Astrocyte of the hippocampus (primary cell): ENCODE measurements around the gene PLCB1.

Experiments used
- DNase-seq: peaks from one replicate; pipeline ENCODE4 v3.0.0; 2011; ENCODE audit warnings: low read depth, low spot score

The PLCB1 gene

DNA sequence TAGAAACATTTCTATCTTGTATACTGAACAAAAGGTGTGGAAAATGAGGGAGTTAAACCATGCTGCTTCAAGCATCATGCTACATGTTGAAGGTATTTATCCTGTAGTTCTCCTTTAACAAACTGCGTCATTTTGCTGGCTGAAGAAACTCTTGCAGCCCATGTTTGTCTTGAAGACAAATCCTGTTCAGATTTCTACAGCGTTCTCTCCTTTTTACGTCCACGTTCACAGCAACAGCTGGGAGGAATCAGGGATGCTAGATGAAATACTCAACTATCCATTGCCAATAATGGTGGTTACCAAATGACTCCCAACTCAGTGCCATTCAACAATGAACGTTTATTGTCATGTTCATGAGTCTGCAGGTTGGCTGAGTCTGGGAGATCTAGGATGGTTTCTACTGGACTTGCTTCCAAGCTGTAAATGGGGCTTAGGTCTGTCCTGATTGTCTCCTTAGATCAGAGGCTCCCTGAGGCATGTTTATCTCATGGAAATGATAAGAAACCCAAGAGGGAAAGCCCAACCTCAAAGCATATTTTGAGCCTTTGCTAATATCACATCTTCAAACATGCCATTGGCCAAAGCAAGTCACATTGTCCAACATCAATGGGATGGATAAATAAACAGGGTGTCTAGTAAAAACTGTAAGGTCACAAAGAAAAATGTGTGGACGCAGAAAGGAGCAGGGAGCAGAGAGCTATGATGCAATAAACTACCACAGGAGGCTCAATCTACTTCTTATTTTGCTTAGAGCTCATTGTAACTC, 2.7 kb upstream of the PLCB1 start:
- no peak for DNase-seq

DNA sequence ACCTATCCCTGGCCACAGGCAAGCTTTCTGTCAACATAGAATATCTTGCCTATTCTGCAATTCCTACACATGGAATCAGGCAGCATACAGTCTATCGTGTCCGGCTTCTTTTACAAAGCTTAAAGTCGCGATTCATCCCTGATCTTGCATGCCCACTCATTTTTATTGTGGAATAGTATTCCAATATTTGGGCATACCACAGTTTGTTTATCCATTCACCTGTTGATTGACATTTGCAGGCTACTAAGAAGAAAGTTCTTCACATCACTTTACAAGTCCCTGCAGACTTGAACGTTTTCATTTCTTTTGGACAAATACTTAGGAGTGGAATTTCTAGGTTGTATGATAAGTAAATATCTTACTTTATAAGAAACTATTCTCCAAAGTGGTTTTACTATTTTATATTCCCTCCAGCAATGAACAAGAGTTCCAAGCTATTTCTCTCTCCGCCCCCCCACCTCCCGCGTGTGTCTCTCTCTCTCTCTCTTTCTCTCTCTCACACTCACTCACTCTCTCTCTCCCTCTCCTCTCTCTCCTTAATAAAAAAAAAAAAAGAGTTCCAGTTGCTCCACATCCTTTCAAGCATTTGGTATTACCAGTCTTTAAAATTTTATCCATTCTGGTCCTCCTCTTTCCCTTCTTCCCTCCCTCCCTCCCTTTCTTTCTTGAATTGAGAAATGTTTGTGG, 1.1 kb upstream of the PLCB1 start:
- DNase-seq: no peak

DNA sequence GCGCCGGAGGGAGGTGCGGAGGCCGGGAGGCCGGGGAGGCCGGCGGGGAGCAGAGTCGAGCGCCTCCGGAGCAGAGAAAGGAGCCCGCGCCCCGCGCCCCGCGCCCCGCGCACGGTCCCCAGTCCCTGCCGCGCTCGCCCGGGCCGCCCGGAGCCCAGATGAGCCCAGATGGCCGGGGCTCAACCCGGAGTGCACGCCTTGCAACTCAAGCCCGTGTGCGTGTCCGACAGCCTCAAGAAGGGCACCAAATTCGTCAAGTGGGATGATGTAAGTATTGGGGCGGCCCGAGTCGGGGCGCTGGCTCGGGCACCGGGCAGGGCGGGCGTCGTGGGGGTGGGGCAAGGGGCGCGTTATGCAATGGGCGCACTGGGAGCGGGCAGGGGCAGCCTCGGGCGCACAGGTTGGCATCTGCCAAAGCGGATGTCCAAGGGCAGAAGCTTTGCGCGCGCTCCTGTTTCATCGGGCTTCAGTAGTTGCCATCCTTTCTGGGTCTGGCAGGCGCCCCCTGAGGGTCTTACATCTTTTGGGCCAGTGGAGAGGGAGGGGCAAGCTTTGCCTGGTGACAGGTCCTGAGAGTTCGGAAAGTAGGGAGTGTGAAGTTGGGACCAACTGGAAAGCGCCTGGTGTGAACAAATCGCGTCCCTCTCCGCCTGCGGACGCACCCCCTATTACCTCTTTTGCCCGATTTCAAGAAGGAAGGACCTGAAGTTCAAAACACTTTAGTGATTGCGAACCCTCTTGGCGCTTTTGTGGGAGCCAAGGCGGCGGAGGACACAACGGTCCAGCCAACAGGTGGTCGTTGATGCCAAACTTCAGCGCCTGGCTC, 631 bp downstream of the PLCB1 start:
- DNase-seq: no peak

DNA sequence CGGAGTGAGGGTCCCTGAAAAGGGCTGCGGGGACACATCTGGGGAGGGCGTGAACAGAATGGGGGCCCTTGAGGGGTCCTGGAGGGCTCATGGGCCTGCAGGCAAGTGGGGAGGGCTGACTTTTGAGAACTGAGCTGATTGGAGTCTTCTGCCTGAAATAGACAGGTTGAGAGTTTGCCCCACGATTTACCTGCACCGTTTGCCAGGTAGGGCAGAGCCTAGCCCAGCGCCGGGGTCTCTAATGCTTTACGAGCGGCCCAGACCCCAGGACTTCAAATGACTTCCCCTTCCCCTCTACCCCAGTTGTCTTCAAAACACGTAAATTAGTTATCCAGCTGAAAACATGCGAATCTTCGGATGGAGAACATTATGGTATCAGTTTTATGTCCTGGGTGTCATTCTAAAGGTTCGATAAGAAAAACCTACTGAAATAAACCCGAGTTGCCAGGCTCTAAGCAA, 1.3 kb downstream of the PLCB1 start:
- DNase-seq: no peak

DNA sequence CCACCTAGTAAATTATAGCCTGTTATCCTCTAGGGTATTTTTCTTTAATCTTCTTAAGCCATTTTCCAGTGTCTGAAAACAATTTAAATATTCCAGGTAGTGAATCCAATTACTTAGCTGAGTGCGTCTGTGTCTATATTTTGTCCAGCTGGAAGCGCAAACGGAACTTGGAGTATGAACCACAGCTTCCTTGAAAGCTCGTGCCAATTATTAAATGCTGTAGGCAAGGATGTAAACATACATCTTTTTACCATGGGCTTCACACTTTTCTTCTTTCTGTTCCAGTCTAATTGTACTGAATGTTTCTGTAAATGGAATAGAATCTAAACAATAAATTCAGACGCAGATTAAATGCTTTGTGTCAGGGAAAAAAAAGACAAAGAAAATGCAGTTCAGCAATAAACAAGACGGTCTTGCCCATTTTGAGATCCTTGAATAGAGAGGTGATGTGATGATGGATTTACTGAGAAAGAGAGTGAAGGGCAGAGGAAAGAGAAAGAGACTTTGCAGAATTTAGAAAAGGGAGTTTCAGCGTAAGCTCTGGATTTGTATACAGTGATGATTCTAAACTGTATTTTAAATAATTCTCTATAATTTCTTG, 1.9 kb downstream of the PLCB1 start:
- no peak for DNase-seq

DNA sequence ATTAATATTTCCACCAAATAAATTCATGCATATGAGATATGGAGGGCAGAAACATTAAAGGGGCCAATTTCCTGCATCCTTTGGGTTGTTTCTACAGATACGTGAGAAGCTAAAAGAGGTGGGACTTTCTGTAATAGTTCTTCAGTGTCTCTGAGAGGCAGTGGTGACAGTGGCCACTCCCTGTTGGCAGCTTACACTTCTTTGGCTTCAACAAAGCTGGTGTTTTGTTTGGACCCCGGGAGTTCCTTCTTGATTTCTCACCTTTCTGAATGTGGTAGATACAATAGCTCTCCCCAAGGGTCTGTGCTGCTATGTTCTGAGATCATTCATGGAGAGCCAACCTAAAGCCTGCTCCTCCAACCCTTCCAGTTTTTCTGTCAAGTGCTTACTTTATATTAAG, 7.8 kb downstream of the PLCB1 start:
- no peak for DNase-seq

DNA sequence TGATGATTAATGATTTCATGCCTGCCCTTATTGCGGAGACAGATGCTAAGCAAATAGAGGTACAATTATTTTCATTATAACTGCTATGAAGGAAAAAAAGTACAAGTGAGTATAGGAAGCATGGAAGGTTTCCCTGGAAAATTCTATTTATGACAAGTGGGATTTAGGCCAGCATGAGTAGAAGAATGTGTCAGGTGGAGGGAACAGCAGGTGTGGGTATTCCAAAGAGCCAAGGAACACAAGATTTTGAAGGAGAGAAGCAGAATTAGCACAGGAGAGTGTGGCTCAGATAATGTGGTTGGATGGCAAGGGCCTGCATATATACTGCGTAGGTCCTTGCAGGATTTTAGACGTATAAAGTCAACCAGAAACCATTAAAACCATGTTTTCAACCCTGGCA, 11.4 kb downstream of the PLCB1 start:
- DNase-seq: no peak

DNA sequence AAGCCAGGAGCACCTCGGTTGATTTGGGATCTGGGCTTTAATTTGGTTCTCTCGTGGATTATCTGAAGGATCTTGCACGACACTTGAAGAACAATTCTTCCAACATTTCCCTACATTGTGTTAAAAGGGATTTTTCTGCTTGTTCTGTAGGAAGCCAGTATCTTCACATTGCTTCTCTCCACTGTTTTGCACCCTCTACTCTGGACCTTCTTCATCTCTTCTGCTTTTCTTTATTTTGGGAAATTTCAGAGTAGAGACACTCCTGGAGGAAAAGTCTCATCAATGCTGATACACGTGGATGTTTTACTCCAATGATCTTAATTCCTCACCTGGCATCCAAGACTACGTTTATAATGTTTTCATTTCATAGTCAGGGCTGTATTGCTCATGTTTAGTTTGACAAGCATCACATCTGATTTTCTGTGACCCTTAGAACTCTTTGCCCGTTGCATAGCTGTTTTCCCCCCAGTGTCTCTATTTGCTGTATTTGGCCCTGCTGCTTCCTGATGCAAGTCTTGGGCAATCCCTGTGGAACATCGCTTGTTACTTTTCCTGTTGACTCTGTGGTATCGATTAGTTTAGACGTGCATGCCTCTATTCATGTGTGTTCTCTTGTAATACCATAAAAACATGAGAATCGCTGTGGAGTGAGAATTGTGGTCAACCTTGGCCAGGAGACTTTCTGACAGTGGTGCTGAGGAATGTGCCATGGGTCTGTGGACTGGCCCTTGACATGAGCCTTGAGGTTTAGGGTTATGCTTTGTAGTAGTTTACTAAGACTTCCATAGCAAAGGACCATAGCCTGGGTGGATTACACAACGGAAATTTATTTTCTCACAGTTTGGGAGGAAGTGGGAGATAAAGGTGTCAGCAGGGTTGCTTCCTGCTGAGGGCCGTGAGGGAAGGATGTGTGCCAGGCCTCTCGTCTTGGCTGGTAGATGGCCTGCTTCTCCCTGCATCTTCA, 12.5 kb downstream of the PLCB1 start:
- peak; percentile 70 for DNase-seq

DNA sequence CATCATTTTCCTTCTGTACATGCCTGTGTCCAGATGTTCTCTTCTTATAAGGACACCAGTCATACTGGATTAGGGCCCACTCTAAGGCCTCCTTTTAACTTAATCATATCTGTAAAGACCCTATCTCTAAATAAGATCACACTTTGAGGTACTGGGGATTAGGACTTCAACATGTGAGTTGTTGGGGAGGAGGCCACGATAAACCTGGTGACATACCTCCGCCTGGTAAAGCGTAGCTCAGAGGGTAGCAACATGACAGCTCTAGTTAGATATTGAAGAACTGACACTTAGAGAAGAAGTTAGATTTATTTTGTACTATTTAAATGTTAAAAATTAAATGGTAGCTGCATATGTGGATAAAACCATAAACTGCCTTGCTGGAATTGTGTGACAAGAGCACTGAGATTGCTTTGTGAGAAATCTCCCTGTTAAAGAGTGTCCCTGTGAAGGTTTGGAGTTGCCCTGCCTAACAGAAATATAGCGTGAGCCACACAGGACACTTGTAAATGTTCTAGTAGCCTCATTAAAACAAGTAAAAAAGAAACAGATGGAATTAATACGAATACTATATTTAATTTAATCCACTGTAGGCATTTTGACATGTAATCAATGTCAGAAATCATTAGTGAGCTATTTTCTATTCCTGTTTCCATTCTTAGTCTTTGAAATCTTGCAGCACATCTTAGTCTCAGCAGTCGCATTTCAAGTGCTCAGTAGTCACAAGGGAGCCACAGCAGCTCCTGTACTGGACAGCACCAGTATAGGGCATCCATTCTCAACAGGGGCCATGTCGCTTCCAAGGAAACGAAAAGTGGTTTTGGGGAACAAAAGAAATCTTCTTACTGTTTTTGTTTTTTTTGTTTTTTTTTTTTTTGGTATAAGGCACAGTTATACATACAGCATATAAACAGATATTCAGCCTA, 13.4 kb downstream of the PLCB1 start:
- no peak for DNase-seq

DNA sequence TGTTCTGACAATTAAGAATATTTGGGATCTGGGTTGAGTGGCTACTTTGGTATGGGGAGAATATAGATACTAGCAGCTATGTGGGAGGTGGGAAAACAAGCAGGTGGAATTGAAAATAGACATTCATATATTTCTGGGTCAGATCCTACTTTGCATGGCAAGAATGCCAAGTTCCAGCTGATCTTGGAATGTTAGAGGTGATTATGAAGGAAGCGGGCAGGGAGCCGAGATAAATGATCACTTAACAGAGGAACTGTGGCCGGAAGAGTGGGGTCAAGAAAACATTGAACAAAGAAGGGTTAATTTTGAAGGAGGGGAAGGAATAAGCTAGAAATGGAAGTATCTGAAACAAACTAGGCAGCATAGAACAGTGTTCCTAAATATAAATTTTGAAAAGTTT, 15.4 kb downstream of the PLCB1 start:
- no peak for DNase-seq

DNA sequence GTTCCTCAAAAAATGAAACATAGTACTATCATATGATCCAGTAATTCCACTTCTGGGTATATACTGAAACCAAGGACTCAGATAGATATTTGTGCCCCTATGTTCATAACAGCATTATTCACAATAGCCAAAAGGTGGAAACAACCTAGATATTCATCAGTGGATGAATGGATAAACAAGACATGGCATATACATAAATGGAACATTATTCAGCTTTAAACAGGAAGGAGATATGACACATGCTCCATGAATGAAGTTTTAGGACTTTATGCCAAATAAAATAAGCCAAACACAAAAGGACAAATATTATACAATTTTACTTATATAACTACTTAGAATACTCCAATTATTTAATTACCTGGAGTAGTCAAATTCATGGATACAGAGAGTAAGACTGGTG, 16.4 kb downstream of the PLCB1 start:
- no peak for DNase-seq

DNA sequence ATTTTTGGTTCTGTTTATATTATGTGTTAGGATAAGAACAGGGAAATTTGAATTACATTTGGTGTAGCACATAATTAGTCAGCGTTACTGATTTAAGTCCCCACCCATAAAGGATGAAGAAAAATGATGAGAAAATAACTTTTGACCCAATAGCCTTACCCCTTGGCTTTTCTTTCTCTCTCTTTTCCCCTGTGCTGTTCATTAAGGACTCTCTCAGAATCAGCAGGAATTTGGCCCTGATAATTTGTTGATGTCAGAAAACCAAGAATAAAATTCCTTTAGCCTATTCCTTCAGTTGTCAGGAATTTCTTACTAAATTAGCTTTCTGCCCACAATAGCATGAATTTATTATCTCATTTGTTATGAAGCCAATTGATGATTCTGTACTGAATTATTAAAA, 18.5 kb downstream of the PLCB1 start:
- DNase-seq: peak; percentile 11

DNA sequence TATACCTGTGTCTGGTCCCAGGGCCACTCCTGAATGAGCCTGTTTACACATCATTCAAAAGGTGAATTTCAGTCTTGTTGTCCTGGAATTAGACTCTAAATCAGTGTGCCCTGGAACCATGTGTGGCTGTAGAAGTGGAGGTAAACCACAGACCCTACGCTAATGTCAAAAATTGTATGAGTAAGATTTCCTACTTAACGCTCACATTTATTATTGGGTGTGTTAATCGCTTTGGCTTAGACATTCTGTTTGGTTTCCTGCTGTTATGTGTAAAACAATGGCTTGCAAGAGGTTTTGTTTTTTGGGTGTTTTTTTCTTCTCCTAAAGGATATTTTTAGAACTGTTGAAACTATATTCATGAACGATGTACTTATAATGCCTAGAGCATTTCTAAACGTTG, 19.3 kb downstream of the PLCB1 start:
- DNase-seq: no peak

DNA sequence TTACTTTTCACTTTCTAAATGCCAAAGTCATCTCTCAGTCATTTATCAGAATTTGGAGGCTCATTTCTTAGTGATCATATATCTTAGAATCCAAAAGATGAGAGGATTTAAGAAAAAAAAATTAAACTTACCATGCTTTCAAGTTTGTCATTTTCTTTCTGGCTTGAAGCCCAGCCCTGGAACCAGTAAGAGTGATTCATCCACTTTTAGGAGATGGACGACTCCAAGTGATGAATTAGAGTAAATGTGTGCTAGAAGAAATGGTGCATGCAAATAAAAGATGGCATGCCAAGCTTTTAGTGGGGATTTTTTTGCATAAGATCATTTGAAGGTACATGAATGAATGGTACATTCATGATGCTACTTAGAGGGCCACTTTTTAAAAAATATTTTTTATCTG, 20.1 kb downstream of the PLCB1 start:
- DNase-seq: peak; percentile 35

DNA sequence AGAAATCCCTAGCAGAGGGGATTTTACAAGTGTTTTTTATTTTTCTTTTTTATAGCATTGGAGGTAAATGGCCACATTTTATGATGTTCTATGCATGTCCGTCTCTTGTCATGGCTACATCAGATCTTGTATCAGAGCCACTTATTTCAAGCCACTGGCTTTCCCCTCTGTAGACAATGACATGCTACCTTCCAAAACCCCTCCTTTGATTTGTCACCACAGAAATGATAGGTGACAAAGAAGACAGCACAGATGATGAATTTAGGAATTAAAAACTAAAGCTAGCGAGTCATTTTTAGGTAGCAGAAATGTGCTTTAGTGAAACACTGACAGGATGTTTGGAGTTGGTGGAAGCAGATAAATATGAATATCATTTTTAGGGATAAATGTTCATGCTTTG, 20.8 kb downstream of the PLCB1 start:
- DNase-seq: no peak

DNA sequence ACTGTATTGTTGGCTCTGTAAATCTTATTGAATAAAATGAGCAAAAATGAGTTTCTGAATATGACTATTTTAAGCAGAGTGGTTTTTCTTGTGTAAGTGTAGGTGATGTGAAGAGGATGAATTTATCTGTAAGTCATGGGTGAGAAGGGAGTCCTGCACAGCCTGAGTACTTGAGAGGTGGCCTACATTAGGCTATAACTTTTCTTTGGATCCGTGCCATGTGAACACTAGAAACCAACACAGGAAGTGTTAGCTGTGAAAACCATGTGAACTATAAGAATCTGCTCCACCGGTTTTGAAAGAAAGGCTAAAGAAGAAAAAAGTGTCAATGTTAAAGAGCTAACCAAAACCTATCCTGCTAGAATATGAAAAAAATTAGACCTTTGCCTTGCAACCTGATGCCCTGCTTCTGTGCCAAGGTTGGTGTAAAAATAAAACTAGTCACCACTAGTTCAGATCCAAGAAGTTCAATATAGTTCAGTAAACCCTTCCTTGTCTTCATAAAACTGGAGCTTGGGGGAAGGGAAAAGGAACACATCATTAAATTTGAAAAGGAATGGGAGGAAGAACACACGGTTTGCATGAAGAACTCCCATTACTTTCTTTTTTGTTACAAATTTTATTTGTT, 21.3 kb downstream of the PLCB1 start:
- DNase-seq: peak; percentile 10

DNA sequence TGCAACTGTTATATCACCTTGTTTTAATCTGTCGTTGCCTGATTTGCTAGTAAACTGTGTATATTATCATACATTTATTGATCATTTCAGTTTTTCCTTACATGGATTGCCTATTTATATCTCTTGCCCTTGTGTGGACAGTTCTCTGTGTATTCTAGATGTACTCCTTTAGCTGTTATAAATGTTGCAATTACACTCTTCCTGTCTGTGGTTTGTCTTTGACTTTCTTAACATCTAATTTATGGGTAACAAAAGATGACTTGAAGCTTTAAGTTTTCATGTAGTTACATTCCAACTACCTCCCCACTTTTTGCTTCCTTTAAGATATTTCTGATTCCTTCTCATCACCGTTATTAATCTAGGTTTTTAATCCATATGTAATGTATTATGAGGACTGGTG, 22.6 kb downstream of the PLCB1 start:
- DNase-seq: no peak

DNA sequence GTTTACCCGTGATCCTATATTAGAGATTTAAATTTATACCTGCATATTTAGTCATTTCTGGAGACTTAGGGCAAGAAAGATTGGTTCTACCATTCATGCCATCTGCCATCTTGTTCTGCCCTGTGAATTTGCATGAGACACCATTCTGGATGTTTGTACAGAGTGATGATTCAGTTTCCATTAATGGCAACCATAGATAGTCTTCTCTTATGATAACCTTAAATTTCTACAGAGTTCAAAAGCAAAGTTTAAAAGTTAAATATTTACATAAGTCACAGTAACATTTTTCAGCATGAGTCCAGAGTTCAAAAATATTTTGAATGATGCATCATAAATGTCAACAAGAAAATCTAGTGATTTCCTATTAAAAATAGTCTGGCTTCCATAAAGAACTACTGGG, 23.2 kb downstream of the PLCB1 start:
- no peak for DNase-seq

DNA sequence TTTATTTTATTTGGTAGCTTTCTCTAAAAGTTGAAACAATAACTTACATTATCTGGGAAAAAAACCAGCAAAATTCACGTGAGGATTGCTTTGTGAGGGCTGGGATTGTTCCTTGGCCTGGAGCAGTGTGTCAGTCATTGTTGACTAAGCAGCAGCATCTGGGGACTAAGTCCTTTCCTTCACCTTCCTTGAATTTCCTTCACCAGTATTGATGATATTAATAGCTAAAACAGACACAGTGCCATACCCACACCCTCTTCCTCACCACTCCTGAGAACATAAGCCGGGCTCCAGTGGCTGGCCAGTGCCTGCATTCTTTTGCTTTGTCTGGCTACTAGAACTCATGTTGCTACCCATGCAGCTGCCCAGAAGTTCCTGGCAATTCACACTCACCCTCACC, 23.7 kb downstream of the PLCB1 start:
- peak; percentile 49 for DNase-seq
